Effector memory CD4-positive, alpha-beta T cell (primary cell): ENCODE results near the gene LBHD1.
"Not testable (repeated sequence)": the region's sequence is repeated elsewhere in the genome, so short reads cannot be mapped to it uniquely, and the experiment has no call there.

Source experiments
- DNase-seq, 3 donors: peaks; one replicate each; pipeline ENCODE4 v3.0.0-alpha.2; 2020
- H3K27ac ChIP-seq: 2 replicates; pipeline ENCODE4 v1.7.0; 2013; ENCODE audit warnings: mild to moderate bottlenecking, low read length, moderate library complexity; ENCODE audit not compliant: insufficient read depth, poor library complexity, severe bottlenecking
- H3K27me3 ChIP-seq: replicated peaks from 2 replicates; pipeline ENCODE4 v1.7.0; 2013; ENCODE audit warnings: mild to moderate bottlenecking, low read length; ENCODE audit not compliant: insufficient read depth, control insufficient read depth, poor library complexity, severe bottlenecking
- H3K36me3 ChIP-seq: 2 replicates; pipeline ENCODE4 v1.7.0; 2013; ENCODE audit warnings: mild to moderate bottlenecking, low read length, moderate library complexity; ENCODE audit not compliant: control insufficient read depth, insufficient read depth
- H3K4me1 ChIP-seq: 2 replicates; pipeline ENCODE4 v1.7.0; 2013; ENCODE audit warnings: low read length, mild to moderate bottlenecking; ENCODE audit not compliant: control insufficient read depth, insufficient read depth, poor library complexity, severe bottlenecking
- H3K4me3 ChIP-seq: 2 replicates; pipeline ENCODE4 v1.7.0; 2013; ENCODE audit warnings: low read length, low read depth, mild to moderate bottlenecking; ENCODE audit not compliant: insufficient read depth, poor library complexity, severe bottlenecking
- H3K9me3 ChIP-seq: 2 replicates; pipeline ENCODE4 v1.7.0; 2013; ENCODE audit warnings: mild to moderate bottlenecking, low read length, moderate library complexity; ENCODE audit not compliant: control insufficient read depth

LBHD1 gene

DNA sequence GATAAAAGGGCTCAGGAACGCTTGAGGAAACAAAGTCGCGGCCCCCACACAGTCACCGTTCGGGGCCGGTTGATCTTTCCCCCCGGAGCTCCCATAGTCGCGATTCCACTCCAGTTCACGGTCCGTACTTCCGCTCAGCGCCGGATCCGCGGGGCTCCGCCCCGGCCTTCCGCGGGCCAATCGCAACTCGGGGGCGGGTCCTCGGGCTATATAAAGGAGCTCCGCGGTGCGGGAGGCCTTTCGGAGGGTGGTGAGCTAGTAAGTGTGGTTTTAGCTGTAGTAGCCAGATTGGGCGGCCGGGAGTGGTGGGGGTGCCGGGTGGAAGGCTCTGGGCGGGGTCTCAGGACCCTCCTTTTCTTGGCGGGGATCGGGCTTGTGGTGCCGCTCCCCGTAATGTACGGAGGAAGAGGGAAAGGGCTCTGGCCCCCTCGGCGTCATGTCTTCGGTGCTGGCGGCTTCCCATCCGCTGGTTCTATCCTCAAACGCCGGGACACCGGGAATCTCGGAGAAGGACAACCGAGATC lies 6.9 kb downstream of the LBHD1 start, which contains the start of the genes C11orf98 and CSKMT:
Gene C11orf98 (minus strand): TSS at position 136 of the 524 bp plus-strand sequence. CDS start 41 bp downstream, at position 95.
Gene CSKMT (plus strand): TSS at position 238 of the 524 bp plus-strand sequence. CDS start 568 bp downstream, outside the sequence.
- H3K36me3 ChIP-seq = peaks cover 22% of the 10 kb centered on the region
- no peaks in the 10 kb centered on the region for H3K27me3 ChIP-seq
- H3K9me3 ChIP-seq = no peaks in the 10 kb centered on the region
- DNase-seq = peak; percentile 91 to 93 (median 91)
- H3K4me1 ChIP-seq = peaks cover 20% of the 10 kb centered on the region
- peak within 1 kb of the TSS; percentile 75 for H3K4me3 ChIP-seq
- H3K27ac ChIP-seq = peak within 1 kb of the TSS; percentile 68

DNA sequence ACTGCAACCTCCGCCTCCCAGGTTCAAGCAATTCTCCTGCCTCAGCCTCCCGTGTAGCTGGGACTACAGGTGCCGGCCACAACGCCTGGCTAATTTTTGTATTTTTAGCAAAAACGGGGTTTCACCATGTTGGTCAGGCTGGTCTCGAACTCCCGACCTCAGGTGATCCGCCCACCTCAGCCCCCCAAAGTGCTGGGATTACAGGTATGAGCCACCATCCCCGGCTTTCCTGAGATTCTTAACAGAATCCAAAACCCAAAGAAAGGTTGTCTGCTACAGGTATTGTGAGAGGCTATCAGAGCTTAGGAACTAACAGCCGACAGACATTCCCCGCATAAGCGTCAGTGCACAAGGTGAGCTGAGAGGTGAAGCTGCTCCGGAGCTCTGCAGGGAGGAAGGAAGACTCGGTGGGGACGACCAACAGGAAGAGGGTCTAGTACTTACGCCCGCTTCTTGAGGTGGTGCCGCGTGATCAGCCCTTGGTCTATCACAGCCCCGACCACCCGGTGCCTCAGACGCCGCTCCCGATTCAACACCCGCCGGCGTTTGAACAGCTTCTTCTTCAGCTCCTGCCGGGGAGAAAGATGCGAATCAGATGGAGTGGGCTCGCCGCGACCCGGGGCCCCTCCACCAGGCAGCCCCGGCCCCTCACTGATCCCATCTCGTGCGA lies 7.5 kb downstream of the LBHD1 start:
- peaks cover 22% of the 10 kb centered on the region for H3K36me3 ChIP-seq
- H3K27me3 ChIP-seq = no peaks in the 10 kb centered on the region
- H3K4me3 ChIP-seq = peak overlapping the region; percentile 75
- H3K4me1 ChIP-seq = peaks cover 20% of the 10 kb centered on the region
- DNase-seq = peak in 2 of 3 donors; percentile 20 to 34
- peak overlapping the region; percentile 68 for H3K27ac ChIP-seq
- no peaks in the 10 kb centered on the region for H3K9me3 ChIP-seq

DNA sequence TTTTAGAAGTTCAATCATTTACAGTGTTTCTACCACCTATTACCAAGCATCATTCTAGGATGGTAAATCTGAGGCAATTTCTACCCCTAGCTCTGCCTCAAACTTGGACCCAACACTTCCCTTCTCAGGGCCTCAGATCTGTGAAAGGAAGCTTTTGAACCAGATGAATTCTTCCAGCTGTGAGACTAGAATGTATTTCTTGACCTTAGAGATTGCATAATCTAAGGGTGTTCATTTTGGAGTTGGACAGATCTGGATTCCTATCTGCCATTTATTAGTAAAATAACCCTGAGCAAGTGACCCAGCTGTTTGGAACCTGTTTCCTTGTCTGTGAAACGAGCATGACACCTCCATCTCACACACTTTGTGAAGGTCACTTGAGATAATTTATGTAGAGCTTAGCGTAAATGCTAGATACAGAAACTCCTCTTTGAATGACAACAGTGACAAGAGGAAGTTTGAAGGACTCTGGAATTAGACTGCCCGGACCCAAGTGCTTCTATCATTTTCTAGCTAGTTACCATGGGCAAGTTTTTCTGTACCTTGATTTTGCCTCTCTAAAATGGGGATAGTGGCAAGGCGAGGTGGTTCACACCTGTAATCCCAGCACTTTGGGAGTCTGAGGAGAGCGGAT lies 15.2 kb downstream of the LBHD1 start:
- Histone ChIP-seq H3K27ac (no peak overlapping the region), H3K36me3 (no peaks in the 10 kb centered on the region), H3K4me3 (no peak overlapping the region), H3K9me3 (no peaks in the 10 kb centered on the region), H3K4me1 (peaks cover under 1% of the 10 kb centered on the region), H3K27me3 (no peaks in the 10 kb centered on the region)
- no peak for DNase-seq

DNA sequence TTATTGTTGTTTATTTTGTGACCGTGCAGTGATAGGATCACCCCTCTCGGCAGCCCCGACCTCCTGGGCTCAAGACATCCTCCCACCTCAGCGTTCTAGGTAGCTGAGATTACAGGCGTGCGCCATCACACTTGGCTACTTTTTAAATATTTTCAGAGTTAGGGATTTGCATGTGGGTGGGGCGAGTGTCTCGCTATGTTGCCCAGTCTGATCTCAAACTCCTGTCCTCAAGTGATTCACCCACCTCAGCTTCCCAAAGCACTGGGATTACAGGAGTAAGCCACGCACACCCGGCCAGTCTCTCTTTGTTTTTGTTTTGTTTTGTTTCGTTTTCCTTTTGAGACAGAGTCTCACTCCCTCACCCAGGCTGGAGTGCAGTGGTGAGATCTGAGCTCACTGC lies 17.8 kb downstream of the LBHD1 start:
- H3K27ac ChIP-seq = no peak overlapping the region
- no peak overlapping the region for H3K4me3 ChIP-seq
- no peaks in the 10 kb centered on the region for H3K9me3 ChIP-seq
- peaks cover 5% of the 10 kb centered on the region for H3K36me3 ChIP-seq
- no peak for DNase-seq
- no peaks in the 10 kb centered on the region for H3K27me3 ChIP-seq
- peaks cover 4% of the 10 kb centered on the region for H3K4me1 ChIP-seq

DNA sequence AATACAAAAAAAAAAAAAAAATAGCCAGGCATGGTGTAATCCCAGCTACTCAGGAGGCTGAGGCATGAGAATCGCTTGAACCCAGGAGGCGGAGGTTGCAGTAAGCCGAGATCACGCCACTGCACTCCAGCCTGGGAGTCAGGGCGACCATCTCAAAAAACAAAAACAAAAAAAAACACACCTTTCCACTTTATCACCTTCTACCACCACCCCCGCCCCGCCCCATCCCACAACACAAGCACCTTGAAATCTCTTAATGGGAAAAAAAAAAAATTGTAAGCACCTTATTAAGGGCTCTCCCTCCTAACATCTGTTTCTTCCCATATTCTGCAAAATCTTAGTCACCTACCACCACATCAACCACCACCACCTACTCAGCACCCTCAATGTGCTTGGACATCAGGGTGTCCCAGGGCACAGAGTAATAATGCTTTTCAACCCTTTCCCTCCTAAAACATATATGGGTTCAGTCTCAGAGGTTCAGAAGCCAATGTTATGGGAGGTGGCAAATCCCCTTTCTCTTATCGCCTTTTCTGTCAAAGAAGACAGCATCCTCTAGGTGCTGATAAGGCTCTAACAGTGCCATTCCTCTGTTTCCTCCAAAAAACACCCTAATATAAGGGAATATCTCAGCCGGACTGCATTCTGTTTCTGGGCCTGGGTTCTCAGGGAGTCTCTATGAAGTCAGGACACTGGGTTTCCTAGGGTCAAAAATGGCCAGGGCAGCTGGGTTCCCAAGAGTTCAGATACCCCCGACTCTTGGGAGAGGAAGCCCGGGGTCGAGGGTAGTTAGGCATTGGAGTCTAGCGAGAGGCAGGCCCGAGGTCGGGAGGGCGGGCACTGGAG lies 19.7 kb downstream of the LBHD1 start:
- DNase-seq = peak in 2 of 3 donors; percentile 55 to 60
- H3K4me1 ChIP-seq = peaks cover 4% of the 10 kb centered on the region
- H3K9me3 ChIP-seq = no peaks in the 10 kb centered on the region
- peak overlapping the region; percentile 91 for H3K4me3 ChIP-seq
- peaks cover 12% of the 10 kb centered on the region for H3K36me3 ChIP-seq
- H3K27me3 ChIP-seq = no peaks in the 10 kb centered on the region
- peak overlapping the region; percentile 93 for H3K27ac ChIP-seq

DNA sequence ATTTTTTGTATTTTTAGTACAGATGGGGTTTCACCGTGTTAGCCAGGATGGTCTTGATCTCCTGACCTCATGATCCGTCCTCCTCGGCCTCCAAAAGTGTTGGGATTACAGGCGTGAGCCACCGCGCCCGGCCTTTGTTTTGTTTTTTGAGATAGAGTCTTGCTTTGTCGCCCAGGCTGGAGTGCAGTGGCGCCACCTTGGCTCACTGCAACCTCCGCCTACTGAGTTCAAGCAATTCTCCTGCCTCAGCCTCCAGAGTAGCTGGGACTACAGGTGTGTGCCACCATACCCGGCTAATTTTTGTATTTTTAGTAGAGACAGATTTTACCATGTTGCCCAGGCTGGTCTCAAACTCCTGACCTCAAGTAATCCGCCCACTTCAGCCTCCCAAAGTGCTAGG lies 21.8 kb downstream of the LBHD1 start:
- not testable (repeated sequence) for H3K27me3 ChIP-seq, H3K4me1 ChIP-seq, H3K9me3 ChIP-seq, DNase-seq, H3K4me3 ChIP-seq, H3K27ac ChIP-seq
- H3K36me3 ChIP-seq = peaks cover 12% of the 10 kb centered on the region

DNA sequence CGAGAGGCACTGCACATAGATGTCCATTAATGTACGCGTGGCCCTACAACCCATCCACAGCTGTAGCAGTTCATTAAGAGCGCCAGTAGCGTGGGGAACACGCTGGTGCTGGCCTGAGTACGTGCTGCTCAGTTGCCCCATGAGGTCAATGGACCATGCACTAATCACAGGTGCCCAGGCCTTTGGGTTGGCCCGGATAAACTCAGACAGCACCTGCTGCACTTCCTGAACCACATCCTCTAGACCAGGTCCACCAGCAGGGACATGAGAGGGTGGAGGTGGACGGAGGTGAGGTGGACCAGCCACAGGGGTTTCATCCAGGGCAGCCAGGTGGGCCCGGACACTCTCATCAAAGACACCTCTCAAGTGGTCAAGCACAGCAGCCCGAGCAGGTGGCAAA lies 22.6 kb downstream of the LBHD1 start:
- no peaks in the 10 kb centered on the region for H3K9me3 ChIP-seq
- H3K27ac ChIP-seq = no peak overlapping the region
- DNase-seq = no peak
- peaks cover 13% of the 10 kb centered on the region for H3K36me3 ChIP-seq
- H3K27me3 ChIP-seq = no peaks in the 10 kb centered on the region
- H3K4me3 ChIP-seq = no peak overlapping the region
- H3K4me1 ChIP-seq = peaks cover 12% of the 10 kb centered on the region

DNA sequence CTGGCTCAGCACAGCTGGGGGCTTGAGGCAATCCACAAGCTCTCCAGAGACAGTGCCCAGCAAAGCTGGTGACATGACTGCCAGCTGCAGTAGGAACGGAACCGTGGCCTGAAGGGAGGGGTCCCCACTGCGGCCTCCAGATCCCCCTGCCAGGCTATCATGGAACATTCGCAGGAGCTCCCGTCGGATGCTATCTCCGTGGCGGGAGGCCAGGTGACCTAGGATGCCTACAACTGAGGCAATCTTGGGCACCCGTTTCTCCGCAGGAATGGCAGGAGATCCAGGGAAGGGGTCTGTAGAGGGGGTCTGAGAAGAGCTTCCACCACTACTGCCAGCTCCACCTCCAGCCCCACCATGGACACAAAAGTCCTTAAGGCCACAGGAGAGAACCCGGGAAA lies 23.1 kb downstream of the LBHD1 start:
- H3K4me1 ChIP-seq = peaks cover 12% of the 10 kb centered on the region
- no peak for DNase-seq
- no peaks in the 10 kb centered on the region for H3K9me3 ChIP-seq
- no peak overlapping the region for H3K4me3 ChIP-seq
- H3K27me3 ChIP-seq = no peaks in the 10 kb centered on the region
- H3K36me3 ChIP-seq = peaks cover 15% of the 10 kb centered on the region
- no peak overlapping the region for H3K27ac ChIP-seq

DNA sequence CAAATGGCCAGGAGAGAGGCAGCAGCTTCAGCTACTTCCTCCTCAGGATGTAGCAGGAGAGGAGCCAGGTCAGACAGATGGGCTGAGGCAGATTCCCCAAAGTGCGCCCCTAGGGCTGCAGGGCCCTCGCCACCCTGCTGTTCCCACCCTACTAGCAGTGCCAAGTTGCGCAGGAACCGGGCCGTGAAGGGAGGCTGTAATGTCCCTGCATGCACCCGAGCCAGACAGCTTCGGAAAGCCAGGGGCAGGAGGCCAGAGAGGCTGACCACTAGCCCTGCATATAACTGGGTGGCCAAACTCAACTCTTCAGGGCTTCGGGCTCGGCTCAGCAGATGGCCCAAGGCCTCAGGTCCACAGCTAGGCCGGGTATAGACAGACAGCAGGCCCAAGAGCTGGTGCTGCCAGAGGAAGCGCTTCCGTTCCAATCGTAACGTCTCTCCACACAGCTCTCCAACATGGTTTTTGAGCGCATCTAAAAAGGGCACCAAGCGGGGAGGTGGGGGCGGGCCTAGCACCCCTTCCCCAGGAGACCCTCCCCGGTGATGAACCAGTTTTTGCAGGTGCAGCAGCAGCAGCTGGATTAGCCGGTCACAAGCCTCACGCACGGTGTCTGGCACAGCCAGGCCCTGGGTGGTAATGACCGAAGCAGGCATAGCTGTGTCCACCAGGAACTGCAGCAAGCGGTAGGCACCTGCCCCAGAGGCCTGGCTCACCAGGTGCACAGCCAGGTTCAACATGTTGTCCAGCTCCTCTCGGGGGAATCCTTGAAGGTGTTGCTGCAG lies 23.7 kb downstream of the LBHD1 start:
- Histone ChIP-seq H3K4me3 (no peak overlapping the region), H3K36me3 (peaks cover 15% of the 10 kb centered on the region), H3K27ac (no peak overlapping the region), H3K27me3 (no peaks in the 10 kb centered on the region), H3K9me3 (no peaks in the 10 kb centered on the region), H3K4me1 (peaks cover 12% of the 10 kb centered on the region)
- no peak for DNase-seq
